ENCODE data around the gene SEPTIN5.

The SEPTIN5 gene

GRCh38 chr22:19751497-19752245 is 37.4 kb downstream of the SEPTIN5 start:
- no peak for DNase-seq

GRCh38 chr22:19753090-19753842 is 39.0 kb downstream of the SEPTIN5 start:
- DNase-seq, result no peak

GRCh38 chr22:19753996-19754700 is 39.8 kb downstream of the SEPTIN5 start:
- DNase-seq, result no peak

- no peak for DNase-seq
These were observed 40.4 kb downstream of the SEPTIN5 start for GRCh38 chr22:19754701-19755144.

GRCh38 chr22:19755145-19755710 is 40.9 kb downstream of the SEPTIN5 start:
- DNase-seq, result no peak

- DNase-seq, result no peak
These were observed 41.5 kb downstream of the SEPTIN5 start for GRCh38 chr22:19755722-19756287.

- DNase-seq, result peak; percentile 67
These were observed 42.2 kb downstream of the SEPTIN5 start for GRCh38 chr22:19756288-19757128.

- no peak for DNase-seq
These were observed 43.1 kb downstream of the SEPTIN5 start for GRCh38 chr22:19757140-19757984.

- no peak for DNase-seq
These were observed 43.9 kb downstream of the SEPTIN5 start for GRCh38 chr22:19757985-19758895.

GRCh38 chr22:19758896-19759426 is 44.7 kb downstream of the SEPTIN5 start:
- no peak for DNase-seq

- DNase-seq, result no peak
These were observed 45.2 kb downstream of the SEPTIN5 start for GRCh38 chr22:19759427-19760057.

- DNase-seq, result no peak
These were observed 46.0 kb downstream of the SEPTIN5 start, which contains the start of gene TBX1 for GRCh38 chr22:19760058-19760950. TBX1 (plus strand) TSS chr22:19760778; CDS start chr22:19760844, 66 bp downstream.

- DNase-seq, result no peak
These were observed 46.8 kb downstream of the SEPTIN5 start for GRCh38 chr22:19760951-19761724.

GRCh38 chr22:19761725-19762567 is 47.6 kb downstream of the SEPTIN5 start:
- no peak for DNase-seq

- DNase-seq, result no peak
These were observed 48.5 kb downstream of the SEPTIN5 start for GRCh38 chr22:19762568-19763457.

All from CD4-positive, alpha-beta T cell treated with Interleukin-15 for 1 hour (primary cell).